GM18502 (cell line): Measurements from ENCODE around the gene AATF.

Source experiments
- ATAC-seq: cut with Tn5 transposase; IDR thresholded peaks from one replicate; pipeline ENCODE4 v1.9.1; 2021; ENCODE audit warnings: mild to moderate bottlenecking; ENCODE audit not compliant: unreplicated experiment, poor library complexity

AATF gene

DNA sequence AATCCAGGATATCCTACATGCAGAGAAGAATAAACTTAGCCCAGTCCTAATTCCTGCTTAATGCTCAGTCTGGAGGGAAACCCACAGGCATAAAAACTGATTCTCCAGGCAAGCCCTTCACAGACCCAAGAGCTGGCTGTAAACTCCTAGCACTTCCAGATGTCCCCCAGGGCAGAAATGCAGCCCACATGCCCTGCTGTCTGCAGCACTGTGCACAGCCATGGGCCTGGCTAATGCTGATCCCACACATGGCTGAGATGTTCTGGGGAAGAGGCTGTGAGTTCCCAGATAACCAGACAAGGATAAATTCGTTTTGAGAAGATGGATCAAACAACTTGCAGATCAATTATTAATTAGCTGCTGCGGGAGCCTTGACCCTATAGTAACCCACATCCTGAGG lies 148.4 kb downstream of the AATF start:
- ATAC-seq = no peak

- ATAC-seq = no peak
Observed at GRCh38 chr17:37098152-37098551, 149.4 kb downstream of the AATF start.

- no peak for ATAC-seq
Observed at GRCh38 chr17:37098910-37099664, 150.3 kb downstream of the AATF start.

DNA sequence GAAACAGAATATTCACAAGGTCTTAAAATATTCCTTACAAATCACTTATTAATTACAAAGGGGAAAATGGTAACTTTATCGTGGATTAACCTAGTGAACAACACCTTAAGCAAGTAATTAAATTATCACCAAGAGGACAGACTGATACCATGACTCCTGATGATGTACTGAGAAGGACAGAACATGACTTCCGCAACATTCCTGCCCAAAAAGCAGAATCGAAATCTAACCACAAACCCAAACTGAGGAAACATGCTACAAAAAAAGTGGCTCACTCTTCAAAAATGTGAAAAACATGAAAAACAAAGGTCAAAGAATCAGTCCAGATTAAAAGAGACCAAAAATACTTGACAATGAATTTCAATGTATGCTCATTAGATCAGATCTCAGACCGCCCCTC lies 151.5 kb downstream of the AATF start:
- ATAC-seq = no peak

- no peak for ATAC-seq
Observed at GRCh38 chr17:37101306-37101705, 152.6 kb downstream of the AATF start.

DNA sequence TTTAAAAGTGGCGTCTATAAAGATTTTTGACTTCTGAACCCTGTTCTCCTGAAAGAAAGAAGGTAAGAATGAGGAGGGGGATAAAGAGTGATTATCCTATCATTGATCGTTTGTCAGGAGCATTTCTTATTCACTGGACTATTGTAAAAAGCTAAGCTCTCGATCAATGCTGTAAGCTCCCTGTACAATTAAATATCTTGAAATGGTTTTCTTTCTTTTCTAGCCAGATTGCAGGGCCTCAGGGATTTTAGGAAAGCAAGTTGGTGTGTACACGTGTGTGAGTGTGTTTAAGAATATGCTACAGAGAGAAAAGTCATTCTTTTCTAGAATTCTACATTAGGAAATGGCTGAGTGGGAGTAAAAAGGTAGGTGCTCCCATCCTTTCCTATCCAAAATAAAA lies 154.5 kb downstream of the AATF start:
- ATAC-seq = no peak

- ATAC-seq = no peak
Observed at GRCh38 chr17:37106049-37106448, 157.3 kb downstream of the AATF start.
